HEK293 (cell line): Measurements from ENCODE around the gene TCAF1.

Experiments used
- CTCF ChIP-seq: fragments of 450-650 bp; formaldehyde crosslinking; IDR thresholded peaks from 2 replicates; pipeline ENCODE4 v1.5.1; 2016; ENCODE audit warnings: missing biosample characterization, missing genetic modification characterization
- YY1 ChIP-seq: fragments of 450-650 bp; formaldehyde crosslinking; IDR thresholded peaks from 2 replicates; pipeline ENCODE4 v1.5.1; 2018; ENCODE audit warnings: missing biosample characterization, missing genetic modification characterization
- ZNF211 ChIP-seq: fragments of 450-650 bp; formaldehyde crosslinking; IDR thresholded peaks from 2 replicates; pipeline ENCODE4 v1.5.1; 2016; ENCODE audit warnings: low read depth, missing biosample characterization, missing genetic modification characterization
- ZNF626 ChIP-seq: fragments of 450-650 bp; sonication (Bioruptor Pico); formaldehyde crosslinking; IDR thresholded peaks from 2 replicates; pipeline ENCODE4 v1.5.1; 2018; ENCODE audit warnings: missing biosample characterization, missing genetic modification characterization, inconsistent platforms

GRCh38 chr7:143878884-143879283, 23.1 kb downstream of the TCAF1 start:
- TF ChIP-seq YY1 (tag by site-specific recombination) (no peak), ZNF626 (no peak), CTCF (tag by site-specific recombination) (no peak), ZNF211 (no peak)
